ENCODE data around the gene KIF21A. TPM values are rescaled to one million over a fixed set of nuclear protein-coding genes. Genes with fewer than 3 reads are reported as not detected.
A peak's percentile ranks its signal among the peaks of the same experiment; 100 is the strongest.

Gene KIF21A
- total RNA-seq, 1 donor from 2014 or later, result 57.3 TPM

DNA sequence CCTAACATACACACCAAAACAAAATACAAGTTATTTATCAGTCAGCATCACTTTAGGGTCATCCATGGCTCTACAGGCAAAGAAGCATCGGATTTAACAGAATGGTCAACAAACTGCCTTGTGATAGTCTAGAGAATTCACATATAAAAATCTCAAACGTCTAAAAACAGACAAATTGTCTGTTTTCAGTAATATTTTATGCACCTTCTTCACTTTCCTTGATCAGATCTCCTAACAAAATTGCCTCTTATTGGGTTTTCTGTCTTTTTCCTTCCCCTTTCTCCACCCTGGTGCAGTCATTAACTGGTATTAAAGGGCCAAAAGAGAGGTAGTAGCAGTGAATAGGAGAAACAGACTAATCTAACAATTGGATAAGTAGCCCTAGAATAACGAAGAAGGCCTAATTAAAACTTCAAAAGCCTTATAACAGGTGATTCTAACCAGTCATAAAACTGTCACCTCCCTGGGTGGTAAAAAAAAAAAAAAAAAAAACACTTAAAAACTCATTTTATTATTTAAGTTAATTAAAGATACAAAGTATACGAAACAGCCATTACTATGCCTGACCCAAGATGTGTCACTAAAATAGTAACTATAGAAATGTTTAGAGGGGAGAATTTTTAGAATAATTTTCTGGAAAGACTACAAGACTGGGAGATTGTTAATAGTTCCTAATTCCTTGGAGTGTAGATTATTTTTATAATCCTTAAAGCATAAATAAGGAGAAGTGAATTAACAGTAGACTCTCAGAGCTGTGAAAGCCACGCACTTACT is 1.5 kb downstream of the KIF21A start:
- no peak for DNase-seq (ENCODE audit: low spot score, unreplicated experiment)
- H3K4me3 Mint-ChIP-seq (ENCODE audit: low read depth), result peak overlapping the region; percentile 95
- H3K36me3 Mint-ChIP-seq (ENCODE audit: insufficient read depth), result no peaks in the 10 kb centered on the region
- no peaks in the 10 kb centered on the region for H3K9me3 Mint-ChIP-seq (ENCODE audit: low read depth)
- TF ChIP-seq, protein P1, sequence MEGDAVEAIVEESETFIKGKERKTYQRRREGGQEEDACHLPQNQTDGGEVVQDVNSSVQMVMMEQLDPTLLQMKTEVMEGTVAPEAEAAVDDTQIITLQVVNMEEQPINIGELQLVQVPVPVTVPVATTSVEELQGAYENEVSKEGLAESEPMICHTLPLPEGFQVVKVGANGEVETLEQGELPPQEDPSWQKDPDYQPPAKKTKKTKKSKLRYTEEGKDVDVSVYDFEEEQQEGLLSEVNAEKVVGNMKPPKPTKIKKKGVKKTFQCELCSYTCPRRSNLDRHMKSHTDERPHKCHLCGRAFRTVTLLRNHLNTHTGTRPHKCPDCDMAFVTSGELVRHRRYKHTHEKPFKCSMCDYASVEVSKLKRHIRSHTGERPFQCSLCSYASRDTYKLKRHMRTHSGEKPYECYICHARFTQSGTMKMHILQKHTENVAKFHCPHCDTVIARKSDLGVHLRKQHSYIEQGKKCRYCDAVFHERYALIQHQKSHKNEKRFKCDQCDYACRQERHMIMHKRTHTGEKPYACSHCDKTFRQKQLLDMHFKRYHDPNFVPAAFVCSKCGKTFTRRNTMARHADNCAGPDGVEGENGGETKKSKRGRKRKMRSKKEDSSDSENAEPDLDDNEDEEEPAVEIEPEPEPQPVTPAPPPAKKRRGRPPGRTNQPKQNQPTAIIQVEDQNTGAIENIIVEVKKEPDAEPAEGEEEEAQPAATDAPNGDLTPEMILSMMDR (IDR thresholded peaks at IDR 0.05; ENCODE audit: unreplicated experiment), result no peak
- peaks cover 40% of the 10 kb centered on the region for H3K4me1 Mint-ChIP-seq (ENCODE audit: low read depth)
- peak overlapping the region; percentile 97 for H3K27ac Mint-ChIP-seq
- no peaks in the 10 kb centered on the region for H3K27me3 Mint-ChIP-seq

DNA sequence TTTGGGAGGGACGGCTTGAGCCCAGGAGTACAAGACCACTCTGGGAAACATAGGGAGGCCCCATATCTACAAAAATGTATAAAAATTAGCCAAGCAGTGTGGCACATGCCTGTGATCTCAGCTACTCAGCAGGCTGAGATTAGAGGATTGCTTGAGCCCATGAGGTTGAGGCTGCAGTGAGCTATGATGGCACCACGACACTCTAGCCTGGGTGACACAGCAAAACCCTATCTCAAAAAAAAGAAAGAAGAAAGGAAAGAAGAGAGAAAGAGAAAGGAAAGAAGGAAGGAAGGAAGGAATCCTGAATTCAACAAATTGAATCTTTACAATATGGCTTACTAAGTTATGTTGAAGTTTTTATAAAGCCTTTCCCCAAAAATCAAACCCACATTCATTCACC is 2.1 kb downstream of the KIF21A start:
- H3K27ac Mint-ChIP-seq, result peak overlapping the region; percentile 70
- TF ChIP-seq, protein P1 (IDR thresholded peaks at IDR 0.05; ENCODE audit: unreplicated experiment), result no peak
- H3K36me3 Mint-ChIP-seq (ENCODE audit: insufficient read depth), result no peaks in the 10 kb centered on the region
- no peaks in the 10 kb centered on the region for H3K9me3 Mint-ChIP-seq (ENCODE audit: low read depth)
- no peaks in the 10 kb centered on the region for H3K27me3 Mint-ChIP-seq
- peak overlapping the region; percentile 63 for H3K4me3 Mint-ChIP-seq (ENCODE audit: low read depth)
- DNase-seq (ENCODE audit: low spot score, unreplicated experiment), result no peak
- peaks cover 40% of the 10 kb centered on the region for H3K4me1 Mint-ChIP-seq (ENCODE audit: low read depth)

DNA sequence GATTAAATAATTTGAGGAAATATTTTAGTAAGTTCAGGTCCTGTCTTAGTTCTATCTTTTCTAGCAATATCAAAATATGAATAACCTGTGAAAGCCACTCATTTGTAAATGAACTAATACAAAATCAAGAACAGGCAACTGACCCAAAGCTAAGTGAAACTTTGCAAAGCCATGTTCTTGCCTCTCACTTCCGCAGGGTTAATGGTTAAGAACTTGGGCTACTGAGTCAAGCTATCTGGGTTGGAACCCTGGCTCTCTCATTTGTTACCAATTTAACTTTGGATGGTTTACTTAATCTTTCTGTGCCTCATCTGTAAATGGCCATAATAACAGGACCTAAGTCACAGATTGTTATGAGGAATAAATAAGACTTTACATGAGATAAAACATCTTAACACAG is 2.8 kb downstream of the KIF21A start:
- no peak for DNase-seq (ENCODE audit: low spot score, unreplicated experiment)
- no peaks in the 10 kb centered on the region for H3K9me3 Mint-ChIP-seq (ENCODE audit: low read depth)
- H3K27me3 Mint-ChIP-seq, result no peaks in the 10 kb centered on the region
- H3K27ac Mint-ChIP-seq, result no peak overlapping the region
- H3K4me3 Mint-ChIP-seq (ENCODE audit: low read depth), result no peak overlapping the region
- H3K4me1 Mint-ChIP-seq (ENCODE audit: low read depth), result peaks cover 40% of the 10 kb centered on the region
- TF ChIP-seq, protein P1 (IDR thresholded peaks at IDR 0.05; ENCODE audit: unreplicated experiment), result no peak
- H3K36me3 Mint-ChIP-seq (ENCODE audit: insufficient read depth), result no peaks in the 10 kb centered on the region

DNA sequence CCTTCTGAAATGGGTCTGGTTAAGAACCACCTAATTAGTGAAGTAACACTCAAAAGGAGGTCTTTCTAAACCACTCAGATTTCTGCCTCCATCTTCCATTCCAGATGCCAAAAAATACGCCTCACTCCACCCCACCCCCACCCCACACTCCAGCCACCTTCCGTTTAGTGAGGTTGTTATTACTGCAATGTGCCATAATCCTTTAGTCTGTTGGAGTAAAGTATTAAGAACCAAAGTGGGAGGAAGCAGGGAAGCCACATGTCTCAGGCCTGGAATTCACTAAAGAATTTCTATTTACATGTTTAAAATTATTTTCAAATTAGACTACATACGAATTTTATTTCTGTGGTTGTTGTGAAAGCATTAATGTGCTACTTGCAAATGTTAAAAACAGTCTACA is 7.4 kb downstream of the KIF21A start:
- Mint-ChIP-seq H3K36me3 (ENCODE audit: insufficient read depth) (peaks cover 1% of the 10 kb centered on the region), H3K9me3 (ENCODE audit: low read depth) (no peaks in the 10 kb centered on the region), H3K4me1 (ENCODE audit: low read depth) (peaks cover 16% of the 10 kb centered on the region), H3K27me3 (no peaks in the 10 kb centered on the region), H3K4me3 (ENCODE audit: low read depth) (no peak overlapping the region), H3K27ac (no peak overlapping the region)
- TF ChIP-seq, protein P1 (IDR thresholded peaks at IDR 0.05; ENCODE audit: unreplicated experiment), result no peak
- DNase-seq (ENCODE audit: low spot score, unreplicated experiment), result no peak

DNA sequence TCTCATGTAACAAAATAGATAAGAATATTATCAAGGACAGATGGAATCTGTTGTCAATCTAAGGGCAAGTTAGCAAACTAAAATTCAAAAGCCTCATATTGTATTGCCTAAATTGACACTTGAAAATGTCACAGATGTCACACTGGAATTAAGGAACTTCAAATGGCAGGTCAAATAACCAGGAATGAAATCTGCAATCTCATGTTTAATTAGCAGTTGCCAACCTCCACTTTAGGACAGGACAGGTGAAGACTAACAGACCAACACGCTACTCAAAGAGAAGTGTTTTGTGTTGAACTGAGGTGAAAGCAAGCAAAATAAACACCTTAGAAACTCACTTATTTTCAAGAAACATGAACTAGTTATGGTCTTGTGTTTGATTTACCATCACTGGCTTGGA is 11.1 kb downstream of the KIF21A start:
- Mint-ChIP-seq H3K4me3 (ENCODE audit: low read depth) (no peak overlapping the region), H3K4me1 (ENCODE audit: low read depth) (peaks cover 6% of the 10 kb centered on the region), H3K27ac (no peak overlapping the region), H3K27me3 (no peaks in the 10 kb centered on the region), H3K9me3 (ENCODE audit: low read depth) (no peaks in the 10 kb centered on the region), H3K36me3 (ENCODE audit: insufficient read depth) (peaks cover 3% of the 10 kb centered on the region)
- no peak for DNase-seq (ENCODE audit: low spot score, unreplicated experiment)
- TF ChIP-seq, protein P1 (IDR thresholded peaks at IDR 0.05; ENCODE audit: unreplicated experiment), result no peak

All from progenitor cell of endocrine pancreas (in vitro differentiated cells).